ENCODE results near the gene OLFML2B.

The OLFML2B gene

DNA sequence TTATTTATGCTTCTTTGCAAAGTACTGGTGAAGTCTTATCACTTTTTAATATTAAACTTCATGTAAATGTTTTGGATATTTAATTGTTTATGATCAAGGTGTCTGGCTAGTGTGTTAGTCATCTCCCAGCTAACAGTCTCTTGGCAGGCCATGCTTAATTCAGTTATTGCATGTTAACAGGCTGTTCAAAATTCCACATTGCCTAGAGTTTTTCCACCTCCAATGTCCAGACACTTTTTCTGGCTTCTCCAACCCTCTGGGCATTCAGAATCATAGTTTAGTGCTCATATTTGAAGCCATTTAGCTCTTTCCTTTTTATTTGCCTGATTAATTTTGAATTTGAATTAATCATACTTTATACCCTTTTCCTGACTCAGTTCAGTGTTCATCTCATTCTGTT is 69.2 kb downstream of the OLFML2B start:
- no peak overlapping the region for H3K27ac ChIP-seq
- DNase-seq, result no peak
- in situ Hi-C loops (cut with HindIII; ENCODE audit: low pct_ligation_motif_present, low sequenced_read_pairs), result no loop called here

DNA sequence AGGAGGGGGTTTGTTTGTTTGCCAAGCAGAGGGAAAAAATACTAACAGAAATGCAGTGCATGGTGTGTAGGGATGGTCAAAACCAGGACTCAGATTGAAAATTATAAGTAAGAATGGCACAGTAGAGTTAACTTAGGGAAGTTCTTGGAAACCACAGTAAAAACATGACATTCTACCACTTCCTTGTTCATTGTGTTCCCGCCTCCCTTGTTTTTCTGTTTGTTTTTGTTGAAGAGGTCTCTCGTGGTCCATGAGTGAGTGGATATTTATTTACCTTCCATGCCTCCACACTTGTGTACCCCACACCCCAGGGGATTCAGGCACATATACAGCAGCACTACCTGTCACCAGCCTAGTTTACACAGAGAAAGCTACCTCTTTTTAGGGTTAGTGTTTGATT is 69.6 kb downstream of the OLFML2B start:
- no peaks in the 10 kb centered on the region for H3K27me3 ChIP-seq (replicated peaks)
- in situ Hi-C loops (cut with HindIII; ENCODE audit: low pct_ligation_motif_present, low sequenced_read_pairs), result no loop called here
- H3K36me3 ChIP-seq (replicated peaks), result no peaks in the 10 kb centered on the region
- no peak overlapping the region for H3K4me3 ChIP-seq (ENCODE audit: low read depth, low read length)
- DNase-seq, result no peak
- H3K27ac ChIP-seq, result no peak overlapping the region
- TF ChIP-seq, protein P1, sequence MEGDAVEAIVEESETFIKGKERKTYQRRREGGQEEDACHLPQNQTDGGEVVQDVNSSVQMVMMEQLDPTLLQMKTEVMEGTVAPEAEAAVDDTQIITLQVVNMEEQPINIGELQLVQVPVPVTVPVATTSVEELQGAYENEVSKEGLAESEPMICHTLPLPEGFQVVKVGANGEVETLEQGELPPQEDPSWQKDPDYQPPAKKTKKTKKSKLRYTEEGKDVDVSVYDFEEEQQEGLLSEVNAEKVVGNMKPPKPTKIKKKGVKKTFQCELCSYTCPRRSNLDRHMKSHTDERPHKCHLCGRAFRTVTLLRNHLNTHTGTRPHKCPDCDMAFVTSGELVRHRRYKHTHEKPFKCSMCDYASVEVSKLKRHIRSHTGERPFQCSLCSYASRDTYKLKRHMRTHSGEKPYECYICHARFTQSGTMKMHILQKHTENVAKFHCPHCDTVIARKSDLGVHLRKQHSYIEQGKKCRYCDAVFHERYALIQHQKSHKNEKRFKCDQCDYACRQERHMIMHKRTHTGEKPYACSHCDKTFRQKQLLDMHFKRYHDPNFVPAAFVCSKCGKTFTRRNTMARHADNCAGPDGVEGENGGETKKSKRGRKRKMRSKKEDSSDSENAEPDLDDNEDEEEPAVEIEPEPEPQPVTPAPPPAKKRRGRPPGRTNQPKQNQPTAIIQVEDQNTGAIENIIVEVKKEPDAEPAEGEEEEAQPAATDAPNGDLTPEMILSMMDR (IDR thresholded peaks at IDR 0.05; ENCODE audit: low read depth, low read length, missing control alignments), result no peak

More for the DNA sequence above, 69.2 kb downstream of the OLFML2B start:
- H3K4me3 ChIP-seq (ENCODE audit: low read depth, low read length), result no peak overlapping the region
- H3K36me3 ChIP-seq (replicated peaks), result no peaks in the 10 kb centered on the region
- H3K27me3 ChIP-seq (replicated peaks), result no peaks in the 10 kb centered on the region
- TF ChIP-seq, protein P1 (IDR thresholded peaks at IDR 0.05; ENCODE audit: low read depth, low read length, missing control alignments), result no peak

DNA sequence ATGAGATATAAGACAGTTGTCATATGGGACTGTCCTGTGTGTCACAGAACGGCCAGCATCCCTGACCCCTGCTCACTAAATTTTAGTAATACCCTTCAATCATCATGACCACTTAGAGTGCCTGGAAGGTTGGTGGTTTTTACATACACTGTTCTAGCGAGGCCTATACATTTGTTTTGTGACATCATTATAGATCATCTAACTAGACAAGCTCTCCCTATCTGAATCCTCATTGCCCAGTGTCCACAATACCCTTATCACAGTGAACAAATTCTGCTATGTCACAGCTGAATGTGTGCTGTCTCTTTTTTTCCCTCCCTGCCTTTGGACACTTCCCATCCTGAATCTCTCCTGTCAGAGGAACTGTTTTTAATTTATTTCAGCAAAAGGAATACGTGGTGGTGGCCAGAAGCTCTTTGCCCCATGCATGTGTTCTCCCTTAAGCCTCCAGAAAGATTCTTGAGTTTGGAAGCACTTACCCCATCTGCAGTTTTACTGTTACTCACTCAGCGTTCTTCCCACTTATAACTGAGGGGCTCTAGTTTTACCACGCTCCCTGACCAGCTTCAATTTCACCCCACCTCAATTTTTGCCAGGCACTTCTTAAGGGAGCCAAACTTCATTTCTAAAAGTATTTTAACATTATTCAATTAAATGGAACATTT is 70.3 kb downstream of the OLFML2B start:
- in situ Hi-C loops (cut with HindIII; ENCODE audit: low pct_ligation_motif_present, low sequenced_read_pairs), result no loop called here

DNA sequence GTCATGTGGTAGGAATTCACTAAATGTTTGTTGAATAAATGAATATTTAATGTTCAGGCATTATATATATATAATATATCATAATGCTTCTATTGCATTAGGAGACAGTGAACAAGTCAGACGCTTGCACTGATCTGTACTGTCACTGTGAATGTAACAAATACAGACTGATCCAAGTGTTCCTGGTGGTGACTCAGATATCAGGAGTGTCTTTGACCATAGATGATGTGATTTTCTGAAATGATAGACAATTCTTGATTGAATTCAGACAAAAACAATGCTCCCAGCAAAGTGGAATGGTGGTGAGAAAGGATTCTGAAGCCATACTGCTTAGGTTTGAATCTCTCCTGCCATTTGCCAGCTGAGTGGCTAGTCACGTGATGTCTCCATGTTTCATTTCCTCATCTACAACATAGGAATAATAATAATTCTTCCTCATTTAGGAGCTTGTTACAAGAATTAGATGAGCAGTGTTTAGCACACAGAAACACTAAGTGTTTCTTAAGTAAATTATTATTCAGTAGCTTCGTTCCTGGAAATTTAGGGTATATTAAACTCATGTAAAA is 71.0 kb downstream of the OLFML2B start:
- H3K4me3 ChIP-seq (ENCODE audit: low read depth, low read length), result no peak overlapping the region
- peak; percentile 32 for DNase-seq
- in situ Hi-C loops (cut with HindIII; ENCODE audit: low pct_ligation_motif_present, low sequenced_read_pairs), result no loop called here
- no peaks in the 10 kb centered on the region for H3K36me3 ChIP-seq (replicated peaks)
- TF ChIP-seq, protein P1 (IDR thresholded peaks at IDR 0.05; ENCODE audit: low read depth, low read length, missing control alignments), result no peak
- no peak overlapping the region for H3K27ac ChIP-seq
- no peaks in the 10 kb centered on the region for H3K27me3 ChIP-seq (replicated peaks)

More for the DNA sequence above, 70.3 kb downstream of the OLFML2B start:
- Histone ChIP-seq H3K27ac (no peak overlapping the region), H3K27me3 (replicated peaks) (no peaks in the 10 kb centered on the region), H3K4me3 (ENCODE audit: low read depth, low read length) (no peak overlapping the region), H3K36me3 (replicated peaks) (no peaks in the 10 kb centered on the region)
- TF ChIP-seq, protein P1 (IDR thresholded peaks at IDR 0.05; ENCODE audit: low read depth, low read length, missing control alignments), result no peak
- no peak for DNase-seq

DNA sequence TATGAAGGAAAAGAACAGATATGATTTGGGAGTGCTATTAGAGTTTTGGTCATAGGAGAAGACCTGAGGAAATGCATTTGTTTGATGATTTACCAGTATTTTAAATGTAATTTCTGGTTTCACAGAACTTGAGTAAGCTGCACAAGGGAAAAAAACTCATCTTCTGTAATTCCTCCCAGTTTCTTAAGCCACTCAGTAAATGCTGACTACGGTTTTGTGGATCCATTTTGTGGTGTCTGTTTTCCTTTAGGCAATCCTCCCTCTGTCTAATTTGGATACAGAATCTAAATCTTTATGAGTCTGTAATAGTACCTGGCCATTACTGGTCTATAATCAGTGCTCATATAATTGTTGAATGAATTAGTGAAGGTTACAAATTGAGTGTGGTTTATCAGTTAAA is 72.0 kb downstream of the OLFML2B start:
- DNase-seq, result no peak
- in situ Hi-C loops (cut with HindIII; ENCODE audit: low pct_ligation_motif_present, low sequenced_read_pairs), result no loop called here
- H3K4me3 ChIP-seq (ENCODE audit: low read depth, low read length), result no peak overlapping the region
- H3K27ac ChIP-seq, result no peak overlapping the region
- TF ChIP-seq, protein P1 (IDR thresholded peaks at IDR 0.05; ENCODE audit: low read depth, low read length, missing control alignments), result no peak
- no peaks in the 10 kb centered on the region for H3K27me3 ChIP-seq (replicated peaks)
- no peaks in the 10 kb centered on the region for H3K36me3 ChIP-seq (replicated peaks)

Data from brain microvascular endothelial cell (primary cell).